ENCODE measurements around the gene RND3.

The RND3 gene

DNA sequence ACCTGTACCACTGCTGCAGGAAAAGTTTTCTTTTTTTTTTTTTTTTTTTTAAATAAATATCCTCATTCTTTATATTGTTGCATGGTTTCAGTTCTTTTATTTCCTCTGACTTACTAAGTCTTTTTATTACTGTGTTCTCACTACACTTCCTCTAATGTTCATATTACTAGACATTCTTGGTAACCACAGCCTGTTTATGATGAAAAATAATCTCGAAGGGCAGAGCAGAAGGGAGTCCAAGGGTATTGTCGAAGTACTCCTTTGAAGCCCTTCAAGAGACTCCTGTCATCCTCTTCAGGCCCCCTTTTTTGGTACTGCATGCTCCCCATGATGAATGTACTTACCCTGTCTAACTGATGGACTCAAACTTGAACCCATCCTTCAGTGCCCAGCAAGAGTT, 61.2 kb downstream of the RND3 start:
- POLR2A ChIA-PET (ENCODE audit: low non-redundant PET) = no interaction called here
- no peak for DNase-seq (ENCODE audit: low spot score)
- TF ChIP-seq, protein P1, sequence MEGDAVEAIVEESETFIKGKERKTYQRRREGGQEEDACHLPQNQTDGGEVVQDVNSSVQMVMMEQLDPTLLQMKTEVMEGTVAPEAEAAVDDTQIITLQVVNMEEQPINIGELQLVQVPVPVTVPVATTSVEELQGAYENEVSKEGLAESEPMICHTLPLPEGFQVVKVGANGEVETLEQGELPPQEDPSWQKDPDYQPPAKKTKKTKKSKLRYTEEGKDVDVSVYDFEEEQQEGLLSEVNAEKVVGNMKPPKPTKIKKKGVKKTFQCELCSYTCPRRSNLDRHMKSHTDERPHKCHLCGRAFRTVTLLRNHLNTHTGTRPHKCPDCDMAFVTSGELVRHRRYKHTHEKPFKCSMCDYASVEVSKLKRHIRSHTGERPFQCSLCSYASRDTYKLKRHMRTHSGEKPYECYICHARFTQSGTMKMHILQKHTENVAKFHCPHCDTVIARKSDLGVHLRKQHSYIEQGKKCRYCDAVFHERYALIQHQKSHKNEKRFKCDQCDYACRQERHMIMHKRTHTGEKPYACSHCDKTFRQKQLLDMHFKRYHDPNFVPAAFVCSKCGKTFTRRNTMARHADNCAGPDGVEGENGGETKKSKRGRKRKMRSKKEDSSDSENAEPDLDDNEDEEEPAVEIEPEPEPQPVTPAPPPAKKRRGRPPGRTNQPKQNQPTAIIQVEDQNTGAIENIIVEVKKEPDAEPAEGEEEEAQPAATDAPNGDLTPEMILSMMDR (conservative IDR thresholded peaks at IDR 0.05; ENCODE audit: low read depth) = no peak
- CTCF ChIA-PET = interaction anchor here (0.6 to 0.7 kb wide), 3 partner anchors 174 to 217 kb away, joined by 3 read pairs; no protein-coding TSS in a partner anchor
- no peak overlapping the region for H3K27ac ChIP-seq

DNA sequence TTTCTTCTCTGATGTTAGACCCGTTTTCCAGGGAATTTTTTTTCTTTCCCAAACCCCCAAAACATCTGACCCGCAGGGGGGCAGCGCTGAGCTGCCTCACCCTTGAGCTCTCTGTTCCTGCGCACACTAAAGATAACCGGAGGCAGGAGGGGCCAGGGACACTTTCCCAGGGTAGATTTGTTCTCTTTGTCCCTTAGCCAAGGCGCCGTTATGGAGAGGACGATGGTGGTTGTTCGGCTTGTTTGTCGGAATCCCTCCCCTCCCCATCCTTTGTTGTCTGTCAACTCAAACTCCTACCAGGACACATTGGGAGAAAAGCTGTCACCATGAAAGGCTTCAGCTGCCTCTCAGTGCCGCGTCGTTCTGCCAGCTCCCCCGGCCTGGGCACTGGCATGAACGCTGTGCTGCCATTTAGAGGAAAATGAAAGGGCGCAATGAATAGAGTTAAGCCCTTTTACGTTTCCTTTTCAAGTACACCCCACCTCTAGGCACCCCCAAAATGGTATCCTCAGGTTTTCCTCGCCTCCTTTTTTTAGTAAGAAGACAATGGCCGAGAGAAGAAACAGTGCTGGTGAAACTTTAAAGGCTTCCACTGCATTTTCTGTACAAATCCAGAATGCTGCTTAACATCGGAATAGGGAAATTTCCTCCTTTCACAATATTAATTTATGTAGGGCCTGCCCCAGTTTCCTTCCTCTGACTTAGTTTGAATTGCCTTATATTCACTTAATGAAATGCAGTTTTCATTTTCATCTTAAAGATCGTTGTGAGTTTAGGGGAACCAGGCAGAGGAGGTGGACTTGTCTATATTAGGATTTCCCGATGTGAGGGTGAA, 62.1 kb downstream of the RND3 start:
- TF ChIP-seq, protein P1 (conservative IDR thresholded peaks at IDR 0.05; ENCODE audit: low read depth) = no peak
- H3K27ac ChIP-seq = no peak overlapping the region
- DNase-seq (ENCODE audit: low spot score) = no peak
- ChIA-PET POLR2A (ENCODE audit: low non-redundant PET) (no interaction called here), CTCF (interaction anchor here (0.7 kb wide), 1 partner anchor 658 kb away, joined by 4 read pairs; no protein-coding TSS in a partner anchor)

DNA sequence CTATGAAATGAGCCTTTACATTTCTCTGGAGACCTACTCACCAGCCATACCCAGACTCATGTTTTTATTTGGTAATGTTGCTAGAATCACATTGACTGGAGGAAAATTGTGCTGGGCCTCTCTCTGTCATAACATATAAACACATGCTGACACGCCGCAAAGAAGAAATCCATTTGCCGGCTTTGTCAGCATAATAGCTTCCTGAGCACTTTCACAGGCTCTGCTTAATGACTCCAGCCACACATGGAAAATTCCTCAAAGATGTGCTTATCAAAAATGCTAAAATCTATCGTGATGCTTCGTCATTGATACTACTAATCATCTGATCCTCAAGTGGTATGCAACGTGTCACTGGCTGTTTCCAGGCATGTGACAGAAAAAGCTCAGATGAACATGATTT, 63.1 kb downstream of the RND3 start:
- POLR2A ChIA-PET (ENCODE audit: low non-redundant PET) = no interaction called here
- CTCF ChIA-PET = interaction anchor here (0.6 kb wide), 1 partner anchor 29 kb away, joined by 3 read pairs; no protein-coding TSS in a partner anchor
- no peak for DNase-seq (ENCODE audit: low spot score)
- no peak overlapping the region for H3K27ac ChIP-seq
- TF ChIP-seq, protein P1 (conservative IDR thresholded peaks at IDR 0.05; ENCODE audit: low read depth) = no peak

DNA sequence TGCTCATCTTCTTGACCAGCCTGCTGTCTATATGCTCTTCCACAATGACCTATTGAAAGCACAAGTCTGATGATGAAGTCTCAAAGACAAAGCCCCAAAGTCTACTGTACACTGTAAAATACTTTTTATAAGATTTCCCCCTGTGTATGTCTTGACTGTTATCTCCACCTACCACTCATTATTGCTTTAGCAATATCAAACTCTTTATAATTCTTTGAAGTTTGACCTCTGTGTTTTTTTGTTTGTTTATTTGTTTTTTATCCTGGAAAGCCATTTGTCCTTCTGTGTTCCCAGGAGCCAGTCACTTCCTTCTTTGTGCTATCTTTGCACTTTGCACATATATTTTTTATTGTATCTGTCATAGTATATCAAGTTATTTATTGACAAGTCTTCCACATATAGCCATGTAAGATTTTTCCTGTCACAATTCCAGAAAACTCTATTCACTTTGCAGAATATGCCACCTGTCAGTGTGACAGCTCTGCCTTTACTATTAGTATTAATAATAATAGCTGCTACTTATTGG, 66.3 kb downstream of the RND3 start:
- no peak overlapping the region for H3K27ac ChIP-seq
- ChIA-PET CTCF (no interaction called here), POLR2A (ENCODE audit: low non-redundant PET) (no interaction called here)
- DNase-seq (ENCODE audit: low spot score) = no peak
- TF ChIP-seq, protein P1 (conservative IDR thresholded peaks at IDR 0.05; ENCODE audit: low read depth) = no peak

DNA sequence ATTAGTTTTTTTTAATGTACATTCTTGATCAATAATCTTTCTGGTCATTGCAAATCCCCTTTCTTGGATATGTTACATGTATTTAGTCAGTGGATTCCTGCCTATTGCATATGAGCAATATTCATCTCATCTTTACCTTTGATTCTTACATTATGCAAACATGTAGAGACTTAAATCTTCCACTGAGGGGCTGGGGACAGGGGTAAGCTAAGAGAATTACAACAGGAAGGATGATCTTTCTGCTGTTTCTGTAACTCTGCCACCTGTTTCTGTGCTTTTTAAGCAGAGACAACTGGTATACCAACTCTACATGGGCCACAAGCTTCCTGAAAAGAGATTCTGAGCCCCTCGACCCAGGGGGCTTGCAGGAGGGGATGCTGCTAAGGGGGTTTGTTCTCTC, 68.6 kb downstream of the RND3 start:
- TF ChIP-seq, protein P1 (conservative IDR thresholded peaks at IDR 0.05; ENCODE audit: low read depth) = no peak
- CTCF ChIA-PET = no interaction called here
- H3K27ac ChIP-seq = no peak overlapping the region
- POLR2A ChIA-PET (ENCODE audit: low non-redundant PET) = no interaction called here
- no peak for DNase-seq (ENCODE audit: low spot score)
